ENCODE data around the gene NFIB.

Gene NFIB

DNA sequence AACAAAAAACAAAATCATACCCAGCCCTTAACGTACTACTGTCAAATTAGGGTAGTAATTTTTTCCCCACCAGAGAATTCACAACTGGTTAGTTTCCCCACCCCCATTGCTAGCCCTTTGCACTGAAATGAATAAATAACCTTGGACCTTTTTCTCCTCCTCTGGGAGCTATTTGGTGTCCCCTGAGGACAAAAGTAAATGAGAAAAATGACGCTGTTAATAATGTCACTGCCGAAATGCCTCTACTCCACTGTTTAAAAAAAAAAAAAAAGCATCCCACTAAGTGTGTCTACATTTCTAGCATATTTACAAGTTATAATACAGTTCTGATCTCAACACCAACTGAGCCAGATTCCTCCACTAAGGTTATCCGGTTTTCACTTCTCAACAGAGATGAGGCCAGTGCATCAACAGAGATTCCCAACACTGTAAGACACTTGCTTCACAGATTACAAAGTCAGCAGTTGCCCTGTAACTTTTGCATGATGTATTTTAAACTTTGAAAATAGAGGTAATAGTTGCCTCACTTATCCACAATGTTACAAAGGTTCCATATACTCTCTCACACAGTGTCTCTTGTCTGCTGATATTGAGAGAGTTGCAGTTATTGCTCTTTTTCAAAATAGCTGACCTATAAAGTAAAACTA is 5.1 kb upstream of the NFIB start:
- DNase-seq (ENCODE audit: low read depth): no peak

DNA sequence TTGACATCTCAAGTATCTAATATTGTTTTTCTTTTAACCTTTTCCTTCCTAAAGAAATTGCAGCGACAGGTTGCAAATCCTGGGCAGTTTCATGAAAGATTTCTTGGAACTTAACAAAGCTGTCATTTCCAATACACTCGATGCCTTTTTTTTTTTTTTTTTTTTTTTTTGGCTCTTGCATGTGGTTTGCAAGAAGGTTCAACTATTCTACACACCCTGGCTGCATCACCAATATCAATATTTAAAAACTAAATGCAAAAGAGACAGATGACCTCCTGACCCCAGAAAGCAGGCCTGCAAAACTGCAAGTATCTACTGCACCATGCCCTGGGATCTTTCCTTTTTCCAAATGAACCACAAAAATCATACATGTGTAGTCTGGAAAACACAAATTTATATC is 4.4 kb upstream of the NFIB start:
- no peak for DNase-seq (ENCODE audit: low read depth)

DNA sequence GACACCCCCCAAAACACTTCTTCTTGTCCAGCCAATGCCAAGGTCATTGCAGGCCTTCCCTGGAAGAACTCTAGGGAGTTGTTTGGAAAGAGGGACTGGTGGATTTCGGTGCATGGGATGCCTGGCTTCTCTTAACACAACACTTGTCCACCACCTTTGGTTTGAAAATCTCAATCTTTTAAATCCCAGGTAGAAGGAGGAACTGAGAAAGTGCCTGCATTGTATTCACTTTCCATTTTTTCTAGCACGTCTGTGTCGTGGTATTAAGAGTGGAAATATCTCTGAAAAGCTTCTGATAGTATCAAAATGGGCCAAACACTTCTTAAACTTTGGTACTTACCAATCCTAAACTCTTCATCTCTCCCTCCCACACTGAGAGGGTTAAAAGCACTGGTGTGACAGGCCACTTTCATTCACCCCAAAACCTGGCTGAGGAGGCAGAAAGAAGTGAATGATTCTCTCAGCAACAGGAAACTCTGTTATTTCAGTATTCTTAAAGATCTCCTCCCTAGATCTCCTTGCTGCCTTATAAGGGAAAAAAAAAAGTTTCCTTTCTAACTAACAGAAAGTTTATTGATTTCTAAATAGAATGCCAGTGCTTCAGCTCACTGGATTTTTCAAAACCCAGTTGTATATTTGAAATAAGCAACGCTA is 3.9 kb upstream of the NFIB start:
- no peak for DNase-seq (ENCODE audit: low read depth)

DNA sequence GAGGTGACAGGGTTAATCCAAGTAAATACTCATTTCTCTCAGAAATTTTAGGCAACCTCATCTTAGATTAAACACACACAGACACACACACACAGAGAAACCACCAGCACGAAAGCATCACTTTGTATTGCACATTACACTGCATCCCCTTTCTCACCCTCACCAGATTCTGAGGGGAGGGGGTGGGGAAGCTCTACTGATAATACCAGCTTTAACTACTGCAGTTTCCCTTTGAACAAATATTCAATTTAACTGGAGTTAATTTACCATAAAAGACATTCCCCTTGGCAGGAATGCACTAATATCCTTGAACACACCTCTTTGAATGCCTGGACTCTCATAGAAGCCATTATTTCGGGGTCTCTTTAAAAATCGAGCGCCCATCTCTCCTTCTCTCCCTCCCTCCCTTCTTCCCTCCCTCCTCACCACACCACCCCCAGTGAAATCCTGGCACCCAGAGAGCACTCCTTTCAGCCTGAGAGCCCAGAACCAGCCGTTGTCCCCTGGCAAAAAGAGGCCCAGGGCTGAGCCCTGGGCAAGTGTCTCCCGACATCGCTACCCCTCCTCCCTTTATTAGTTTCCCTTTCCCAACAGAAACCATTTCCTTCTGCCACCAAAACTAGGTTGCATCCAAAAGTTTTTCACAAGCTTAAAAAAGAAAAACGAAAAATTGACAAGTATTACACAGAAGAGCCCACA is 2.8 kb upstream of the NFIB start:
- no peak for DNase-seq (ENCODE audit: low read depth)

DNA sequence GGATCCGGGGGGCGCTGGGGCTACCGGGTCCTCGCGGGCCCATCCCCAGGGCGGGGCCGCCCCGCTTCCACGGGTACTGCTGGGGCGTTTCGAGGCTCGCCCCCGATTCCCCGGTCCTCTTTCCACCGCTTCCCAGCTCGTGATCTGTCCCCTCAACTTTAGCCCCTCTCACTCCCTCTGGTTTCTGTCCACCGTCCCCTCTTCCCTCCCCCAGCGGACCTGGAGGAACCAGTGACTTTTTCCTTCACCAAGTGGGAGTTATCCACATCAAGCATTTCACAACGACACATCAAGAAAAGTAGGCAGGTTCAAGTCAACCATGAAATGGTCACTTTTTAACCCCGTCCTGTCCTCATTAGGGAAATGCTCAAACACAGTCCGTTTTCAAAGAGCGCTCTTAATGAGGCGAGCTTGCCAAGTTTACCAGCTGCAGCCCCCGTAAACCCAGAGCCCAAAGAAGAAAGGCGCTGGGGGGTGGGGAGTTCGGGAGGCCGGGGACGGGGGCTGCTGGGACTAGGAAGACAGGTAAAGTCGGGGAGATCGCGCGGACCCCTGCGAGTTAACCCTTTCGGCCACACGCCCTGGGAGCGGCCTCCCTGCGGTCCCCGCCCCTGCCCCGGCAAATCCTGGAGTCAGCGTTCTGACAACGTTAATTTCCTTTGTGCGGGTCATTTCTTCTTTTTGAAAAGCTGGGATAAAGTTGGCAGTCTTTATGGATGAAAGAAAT is 2.1 kb upstream of the NFIB start:
- no peak for DNase-seq (ENCODE audit: low read depth)

DNA sequence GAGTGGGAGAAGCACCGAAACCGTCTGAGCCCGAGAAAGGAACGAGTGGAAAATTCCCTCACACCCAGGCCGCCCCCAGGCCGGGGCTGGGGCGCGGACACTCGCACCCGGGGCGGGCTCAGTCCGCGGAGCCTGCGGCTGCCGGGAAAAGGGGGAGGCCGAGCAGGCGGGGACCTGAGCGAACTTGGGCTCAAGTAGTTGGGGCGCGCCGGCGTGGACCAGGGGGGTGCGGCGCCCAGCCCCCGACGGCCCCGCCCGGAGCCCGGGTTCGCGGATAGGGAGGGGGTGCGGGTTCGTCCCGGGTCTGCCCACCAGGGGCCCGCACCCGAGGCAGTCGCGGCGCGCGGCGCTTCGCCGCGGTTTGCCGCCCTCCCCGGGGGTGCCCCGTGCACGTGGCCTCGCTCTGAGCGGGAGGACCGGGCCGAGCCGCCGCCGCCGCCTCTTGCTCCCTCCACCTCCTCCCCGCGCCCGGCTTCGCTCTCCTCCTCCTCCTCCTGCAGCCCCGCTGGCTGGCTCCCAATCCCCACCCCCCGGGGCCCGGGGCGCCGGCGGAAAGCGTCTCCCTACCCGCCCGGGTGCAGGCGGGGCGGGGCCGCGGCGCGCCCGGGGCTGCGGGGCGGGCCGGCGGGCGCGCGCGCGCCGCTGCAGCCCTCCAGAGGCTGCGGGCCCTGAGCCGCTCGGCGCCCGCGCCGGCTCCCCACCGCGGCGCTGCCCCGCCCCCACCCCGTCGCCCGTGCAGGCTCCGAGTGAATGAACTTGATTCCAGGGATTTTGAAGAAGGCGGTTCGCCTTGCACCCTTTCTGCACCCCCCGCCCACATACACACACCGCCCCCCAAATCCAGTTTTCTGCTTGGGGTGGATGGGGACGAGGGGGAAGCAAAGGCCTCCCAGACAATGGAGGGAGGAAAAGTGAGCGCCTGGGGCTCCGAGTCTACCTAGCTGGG is 1.3 kb upstream of the NFIB start:
- no peak for DNase-seq (ENCODE audit: low read depth)

DNA sequence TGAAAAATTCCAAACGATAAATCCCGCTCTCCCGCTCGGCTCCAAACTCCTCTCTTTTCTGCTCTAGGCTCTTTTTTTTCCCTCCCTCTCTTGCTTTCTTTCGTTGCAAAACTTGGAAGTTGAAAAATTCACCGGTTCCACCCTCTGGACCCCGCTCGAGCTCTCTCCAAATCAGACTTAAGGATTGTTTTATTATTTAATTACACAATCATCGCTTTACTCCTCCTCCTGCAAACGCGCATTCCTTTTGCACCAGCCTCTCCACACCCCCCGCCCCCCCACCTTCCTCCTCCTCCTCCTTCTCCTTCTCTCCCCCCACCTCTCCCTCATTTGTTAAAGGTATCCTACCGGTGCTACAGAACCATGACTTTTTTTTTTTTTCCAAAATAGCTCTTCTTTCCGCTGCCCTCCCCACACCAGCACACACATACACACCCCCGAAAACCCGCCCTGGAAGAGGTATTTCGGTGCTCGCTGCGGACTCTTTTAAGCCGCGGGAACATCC is 535 bp upstream of the NFIB start:
- DNase-seq (ENCODE audit: low read depth): no peak

DNA sequence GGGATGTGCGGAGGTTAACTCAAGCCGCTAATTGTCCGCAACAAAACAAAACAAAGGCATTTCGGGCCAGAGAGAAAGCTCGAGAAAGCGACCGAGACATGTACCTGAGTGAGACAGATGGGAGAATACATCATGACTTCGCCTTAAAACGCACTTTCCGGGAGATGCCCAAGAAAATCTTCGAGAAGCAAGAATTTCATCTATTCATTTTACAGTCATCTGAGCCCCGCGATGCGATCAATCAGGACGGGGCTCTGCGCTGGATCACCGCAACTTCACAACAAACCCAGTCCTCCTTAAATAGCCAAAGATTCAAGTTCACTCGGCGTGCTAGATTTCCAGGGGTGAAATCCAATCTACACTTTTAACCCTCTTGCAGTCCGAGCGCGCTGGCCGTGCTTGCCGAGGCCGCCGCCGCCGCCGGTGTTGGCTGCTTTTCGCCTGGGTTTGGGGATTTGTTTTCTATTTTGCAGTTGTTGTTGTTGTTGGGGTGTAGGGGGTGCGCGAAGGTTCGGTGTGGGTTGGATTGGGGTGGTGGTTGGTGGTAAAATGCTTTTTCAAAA is 482 bp downstream of the NFIB start:
- no peak for DNase-seq (ENCODE audit: low read depth)

DNA sequence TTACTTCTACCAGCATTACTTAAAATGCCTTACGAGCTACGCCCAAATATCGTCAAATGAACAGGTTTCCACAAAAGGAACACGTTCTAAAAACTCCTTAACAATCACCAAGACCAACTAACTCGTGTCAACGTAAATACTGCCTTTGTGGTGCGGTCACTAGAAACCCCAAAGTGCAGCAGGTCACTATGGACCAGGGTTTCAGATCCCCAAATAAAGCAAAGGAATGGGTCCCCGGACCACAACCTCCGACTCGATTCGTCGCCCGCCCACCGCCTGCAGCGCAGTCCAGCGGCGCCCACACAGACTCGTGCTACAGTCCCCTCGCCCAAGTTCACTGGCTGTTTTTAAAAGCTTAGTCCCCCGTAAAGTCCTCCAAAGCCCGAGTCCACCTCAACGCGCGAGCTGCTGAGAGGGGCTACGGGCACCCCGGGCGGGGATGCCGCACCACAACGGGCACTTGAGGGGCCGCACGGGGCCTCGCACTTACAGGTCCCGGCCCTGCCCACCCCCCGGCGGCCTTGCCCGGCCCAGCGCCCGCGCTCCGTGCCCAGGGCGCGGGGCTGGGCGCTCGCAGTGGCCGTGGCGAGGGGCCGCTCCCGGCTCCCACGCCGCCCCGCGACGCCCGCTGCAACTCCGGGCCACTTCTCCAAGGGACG is 1.1 kb downstream of the NFIB start:
- DNase-seq (ENCODE audit: low read depth): no peak

DNA sequence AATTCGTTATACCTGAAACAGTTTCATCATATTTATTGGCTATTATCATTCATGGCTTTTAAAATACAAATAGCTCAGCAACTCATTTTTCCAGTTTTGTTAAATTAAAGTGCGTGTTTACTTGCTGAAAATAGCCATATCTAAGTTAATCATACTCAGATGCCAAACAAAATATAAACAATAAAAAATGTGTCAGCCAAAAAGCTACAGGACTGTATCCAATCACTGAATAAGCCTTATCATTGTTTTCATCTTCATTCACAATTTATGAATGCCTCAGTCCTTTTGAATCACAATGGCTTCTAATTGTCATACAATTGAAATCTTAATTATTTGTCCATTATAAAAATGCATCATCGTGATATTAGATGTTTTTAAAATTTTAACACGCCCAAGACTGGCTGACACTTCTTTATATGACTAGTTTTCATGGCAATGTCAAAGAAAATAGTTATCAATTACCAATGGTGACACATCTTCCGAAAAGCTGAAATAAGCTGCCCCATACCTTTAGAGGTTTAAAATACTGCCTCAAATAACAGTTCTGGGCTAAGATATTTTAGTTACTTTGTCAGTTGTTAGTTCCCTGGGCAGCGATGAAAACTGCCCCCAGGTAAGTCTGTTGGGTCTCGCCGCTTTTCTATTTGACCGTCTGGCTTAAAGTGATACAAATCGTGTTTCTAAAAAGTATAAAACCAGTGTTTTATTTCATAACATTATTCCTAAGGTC is 1.8 kb downstream of the NFIB start:
- DNase-seq (ENCODE audit: low read depth): no peak

DNA sequence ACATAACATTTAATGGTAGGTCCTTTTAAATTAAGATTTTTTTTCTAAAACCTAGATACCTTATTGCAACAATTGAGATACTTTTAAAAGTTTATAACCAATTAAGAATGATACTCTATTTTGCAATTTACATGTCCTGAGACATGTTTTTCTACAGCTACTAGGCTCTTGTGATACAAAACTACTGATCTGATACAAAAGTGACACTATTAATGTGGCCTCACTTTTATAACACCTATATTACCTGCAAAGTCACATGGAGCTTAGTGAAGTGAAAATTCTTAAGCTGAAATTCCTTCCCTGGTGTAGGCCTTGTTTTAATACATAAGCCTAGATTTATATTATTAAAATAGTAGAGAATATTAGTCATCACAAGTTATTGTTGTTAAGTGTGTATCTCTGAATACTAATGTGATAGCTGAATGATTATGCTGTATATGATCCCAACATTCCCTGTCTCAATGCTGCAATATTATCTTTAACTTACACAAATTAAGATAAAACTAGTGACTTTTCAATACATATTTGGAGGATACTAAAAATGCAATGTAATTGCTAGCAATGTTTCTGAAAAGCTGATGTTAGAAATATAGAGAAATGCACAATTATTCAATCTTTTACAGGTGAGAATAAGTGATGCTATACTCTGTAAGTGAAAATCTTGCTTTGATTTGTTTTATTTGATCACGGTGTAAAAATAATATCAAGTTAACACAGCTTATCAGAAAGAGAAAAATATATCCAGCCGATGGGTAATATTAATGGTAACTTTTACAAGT is 2.6 kb downstream of the NFIB start:
- DNase-seq (ENCODE audit: low read depth): no peak

DNA sequence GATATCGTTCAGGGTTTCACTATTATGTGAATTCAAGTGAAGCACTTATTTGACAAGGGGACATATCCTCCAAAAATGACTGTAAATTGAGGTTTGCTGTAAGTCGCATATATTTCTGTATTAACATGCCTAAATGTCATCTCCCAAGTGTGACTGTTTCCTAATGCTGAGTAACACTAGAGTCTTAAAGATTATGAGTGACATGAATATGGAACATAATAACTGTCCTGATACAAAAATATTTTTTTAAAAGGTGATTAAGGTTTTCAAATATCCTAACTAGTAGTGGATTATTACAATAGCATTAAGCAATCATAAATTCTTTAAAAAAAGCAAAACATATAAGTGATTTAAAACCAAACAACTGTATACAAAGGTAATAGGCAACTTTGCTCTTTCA is 3.6 kb downstream of the NFIB start:
- no peak for DNase-seq (ENCODE audit: low read depth)

DNA sequence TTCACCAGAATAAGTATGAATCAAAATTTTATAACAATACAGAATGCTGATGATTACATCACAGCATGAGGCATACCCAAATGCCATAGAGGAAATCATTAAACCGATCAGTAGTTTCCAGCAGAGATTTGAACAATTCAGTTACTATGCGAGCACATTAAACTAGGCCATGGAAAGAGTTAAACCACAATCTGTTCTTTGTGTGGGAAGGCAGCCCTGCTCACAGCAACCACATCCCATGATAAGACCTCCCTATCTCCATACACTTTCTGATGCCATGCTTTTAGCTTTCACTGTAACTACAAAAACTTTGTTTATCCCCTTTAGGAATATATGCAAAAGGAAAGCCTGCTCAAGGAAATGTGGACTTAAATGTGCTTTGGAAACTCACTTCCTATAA is 4.5 kb downstream of the NFIB start:
- no peak for DNase-seq (ENCODE audit: low read depth)

DNA sequence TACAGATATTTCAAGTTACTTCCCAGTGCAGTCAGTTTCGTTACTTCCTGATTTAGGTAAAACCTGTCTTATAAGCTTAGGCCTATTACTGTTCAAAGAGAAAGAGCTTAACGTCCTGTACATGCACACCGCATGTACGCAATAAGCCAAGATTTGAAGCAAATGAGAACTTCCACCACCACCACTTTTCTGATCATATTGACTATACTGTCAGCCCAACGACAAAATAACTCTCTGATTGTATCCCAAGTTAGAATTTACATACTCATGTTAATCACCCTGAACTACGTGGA is 5.1 kb downstream of the NFIB start:
- no peak for DNase-seq (ENCODE audit: low read depth)

DNA sequence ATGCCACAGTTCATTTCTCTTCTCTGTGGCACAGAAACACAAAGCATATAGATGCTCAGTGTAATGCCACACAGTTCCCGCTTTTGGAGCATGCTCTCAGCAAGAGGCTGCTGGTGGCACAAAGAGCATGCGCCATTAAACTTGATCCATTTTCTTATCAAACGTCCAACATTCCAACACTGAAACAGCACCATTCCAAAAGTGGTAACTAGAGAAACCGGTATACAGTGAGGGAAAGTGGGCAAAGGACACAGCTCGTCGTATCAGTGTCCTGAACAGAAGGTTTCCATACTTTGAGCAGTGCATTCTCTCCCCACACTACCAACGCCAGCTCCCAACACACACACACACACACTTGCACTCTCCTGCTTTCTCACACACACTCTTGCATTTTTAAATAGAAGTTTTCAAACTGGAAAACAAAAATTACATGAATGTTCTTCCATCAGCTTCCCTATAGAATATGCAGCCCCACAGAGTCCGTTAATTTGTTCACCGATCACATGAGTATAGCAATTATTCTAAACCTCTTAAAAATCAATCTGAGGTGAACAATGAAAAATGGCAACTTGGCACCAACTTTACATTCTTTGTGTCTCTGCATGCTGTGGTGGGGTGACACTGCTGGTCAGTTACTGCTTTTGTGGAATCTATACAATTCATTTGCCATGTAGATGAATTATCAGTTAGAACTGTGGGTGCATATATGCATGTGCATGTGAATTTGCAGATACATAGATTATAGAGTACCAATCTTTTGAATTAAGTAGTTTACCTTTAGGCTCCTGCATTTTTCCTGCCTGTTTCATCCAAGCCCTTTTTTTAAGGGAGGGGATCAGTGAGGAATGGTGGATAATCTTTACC is 5.7 kb downstream of the NFIB start:
- DNase-seq (ENCODE audit: low read depth): no peak

DNA sequence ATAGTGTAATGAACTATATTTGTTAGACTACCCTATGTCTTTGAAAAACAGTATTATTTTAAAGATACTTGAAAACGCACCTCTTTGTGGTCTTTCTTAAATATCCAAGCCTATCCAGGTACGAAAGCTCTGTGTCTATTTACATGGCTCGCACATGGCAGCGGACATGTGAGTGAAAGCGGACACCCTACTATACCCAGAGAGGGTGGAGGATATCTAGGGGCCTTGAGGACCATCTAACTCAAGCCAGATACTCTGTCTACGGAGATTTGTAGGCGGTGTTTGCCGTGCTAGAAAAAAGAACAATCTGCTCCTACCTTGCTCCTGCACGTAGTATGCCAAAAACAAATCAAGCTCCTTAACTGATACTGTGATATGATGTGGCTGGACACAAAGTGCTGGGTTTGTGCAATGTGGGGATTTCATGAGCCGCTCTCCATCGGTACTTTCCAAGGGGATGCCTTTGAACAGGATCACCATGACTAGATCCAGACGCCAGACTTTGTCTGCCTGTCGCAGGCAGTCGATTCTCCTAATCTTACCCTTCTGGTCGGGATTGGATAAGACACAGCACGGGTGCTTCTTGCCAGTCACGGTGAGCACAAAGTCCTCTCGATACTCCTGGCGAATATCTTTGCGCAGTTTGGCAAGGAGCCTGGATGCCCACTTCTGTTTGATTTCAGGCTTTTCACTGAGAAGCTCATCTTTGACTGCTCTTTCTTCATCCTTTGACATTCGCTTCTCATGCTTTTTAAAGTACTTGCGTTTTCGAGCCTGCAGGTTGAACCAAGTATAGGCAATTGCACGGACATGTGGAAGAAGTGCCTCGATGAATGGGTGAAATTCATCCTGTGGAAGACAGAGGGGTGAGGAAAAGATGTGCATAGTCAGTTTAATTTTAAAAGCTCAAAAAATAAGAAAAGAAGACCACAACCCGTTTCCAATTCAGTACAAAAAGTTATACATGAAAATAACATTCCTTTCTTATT is 7.0 kb downstream of the NFIB start:
- no peak for DNase-seq (ENCODE audit: low read depth)

DNA sequence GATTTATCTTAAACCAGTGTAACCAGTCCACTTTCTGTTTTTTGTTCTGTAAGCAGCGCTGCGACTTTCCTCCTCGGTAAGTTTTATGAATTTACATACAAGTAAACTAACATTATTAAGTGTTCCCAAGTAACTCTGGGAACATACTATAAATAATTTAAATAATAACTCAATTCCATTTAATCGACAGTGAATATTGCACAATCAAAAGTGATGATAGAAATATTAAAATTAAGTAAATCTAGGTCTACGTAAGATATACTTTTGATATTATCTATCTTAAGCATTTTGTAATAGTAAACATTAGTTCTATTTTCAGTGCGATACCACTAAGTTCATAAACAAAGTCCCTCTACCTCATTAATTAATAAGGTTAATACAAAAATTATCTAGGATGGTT is 7.8 kb downstream of the NFIB start:
- no peak for DNase-seq (ENCODE audit: low read depth)
